HG02852 (cell line): ENCODE results near the gene CDC42EP5.

ENCODE experiments used
- ATAC-seq: cut with Tn5 transposase; IDR thresholded peaks from one replicate; pipeline ENCODE4 v1.9.1; 2021; ENCODE audit warnings: mild to moderate bottlenecking, moderate library complexity; ENCODE audit not compliant: unreplicated experiment

CDC42EP5 gene

DNA sequence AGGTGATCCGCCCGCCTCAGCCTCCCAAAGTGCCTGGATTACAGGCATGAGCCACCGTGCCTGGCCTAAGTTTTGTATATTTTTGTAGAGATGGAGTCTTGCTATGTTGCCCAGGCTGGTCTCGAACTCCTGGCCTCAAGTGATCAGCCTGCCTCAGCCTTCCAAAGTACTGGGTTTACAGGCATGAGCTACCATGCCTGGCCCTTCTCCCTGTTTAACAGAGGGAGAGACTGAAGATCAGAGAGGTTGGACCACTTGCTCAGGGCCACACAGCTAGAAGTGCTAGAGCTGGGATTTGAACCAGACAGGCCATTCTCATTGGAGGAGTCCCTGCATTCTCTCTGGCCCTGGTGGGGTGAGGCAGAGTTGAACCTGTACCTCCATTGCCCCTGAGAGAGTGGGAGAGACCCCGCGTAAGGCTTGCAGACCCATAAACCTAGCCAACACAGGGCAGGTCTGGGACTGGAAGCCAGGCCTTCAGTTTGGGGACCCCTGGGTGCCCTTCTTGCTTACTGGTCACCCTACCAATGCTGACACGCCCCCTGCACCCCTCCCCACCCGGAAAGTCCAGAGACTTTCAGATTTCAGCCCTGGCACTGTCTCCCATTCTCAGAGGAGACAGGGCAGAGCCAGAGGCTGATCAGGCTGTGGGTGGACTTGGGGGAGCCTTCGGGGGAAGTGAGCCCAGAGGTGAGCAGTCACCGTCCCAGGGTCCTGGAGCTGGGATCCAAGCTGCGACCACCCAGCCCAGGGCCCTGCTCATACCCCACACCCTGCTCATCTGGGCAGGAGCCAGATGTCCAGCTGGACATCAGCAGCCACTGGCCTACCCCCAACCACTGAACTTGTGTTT lies 44.5 kb downstream of the CDC42EP5 start:
- ATAC-seq: no peak

DNA sequence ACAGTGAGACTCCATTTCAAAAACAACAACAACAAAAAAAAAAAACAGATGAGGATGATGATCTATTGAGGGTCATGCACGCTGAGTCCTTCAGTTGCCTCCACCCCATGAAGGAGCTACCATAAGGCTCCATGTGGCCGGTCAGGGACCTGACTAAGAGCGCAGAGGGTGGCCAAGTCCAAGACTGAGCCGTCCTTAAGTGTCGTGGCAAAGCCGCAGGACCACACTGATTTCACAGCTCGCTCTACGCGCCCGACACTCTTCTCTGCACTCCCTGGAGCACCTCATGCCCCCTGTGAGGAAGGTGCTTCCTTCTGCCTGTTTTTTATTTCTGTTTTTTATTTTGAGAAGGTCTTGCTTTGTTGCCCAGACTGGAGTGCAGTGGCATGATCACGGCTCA lies 45.5 kb downstream of the CDC42EP5 start:
- ATAC-seq: no peak

DNA sequence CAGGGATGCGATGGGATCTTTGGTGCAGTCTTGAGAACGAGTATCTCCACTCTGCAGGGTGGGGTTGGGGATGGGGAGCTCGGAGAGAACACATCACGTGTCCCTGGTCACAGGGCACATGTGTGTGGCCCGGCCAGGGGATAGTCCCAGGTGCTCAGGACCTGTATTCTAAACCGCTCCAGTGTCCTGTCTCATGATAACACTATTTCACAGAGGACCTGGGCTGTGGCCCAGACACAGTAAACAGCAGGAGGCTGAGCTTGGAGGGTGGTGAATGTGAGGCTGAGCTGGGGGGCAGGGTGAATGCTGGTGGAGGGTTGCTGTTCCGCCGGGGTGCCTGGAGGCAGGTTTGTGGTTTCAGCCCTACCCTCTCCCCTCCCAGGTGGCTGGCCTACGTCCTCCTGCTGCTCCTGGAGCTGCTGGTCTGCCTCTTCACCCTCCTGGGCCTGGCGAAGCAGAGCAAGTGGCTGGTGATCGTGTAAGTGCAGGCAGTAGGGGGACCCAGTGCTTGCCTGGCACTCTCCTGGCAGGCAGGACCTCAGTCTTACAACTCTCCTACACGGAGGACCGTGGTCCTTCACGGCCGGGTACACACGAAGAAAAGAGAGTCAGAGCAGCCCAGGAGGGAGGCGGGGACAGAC lies 46.7 kb downstream of the CDC42EP5 start:
- no peak for ATAC-seq

DNA sequence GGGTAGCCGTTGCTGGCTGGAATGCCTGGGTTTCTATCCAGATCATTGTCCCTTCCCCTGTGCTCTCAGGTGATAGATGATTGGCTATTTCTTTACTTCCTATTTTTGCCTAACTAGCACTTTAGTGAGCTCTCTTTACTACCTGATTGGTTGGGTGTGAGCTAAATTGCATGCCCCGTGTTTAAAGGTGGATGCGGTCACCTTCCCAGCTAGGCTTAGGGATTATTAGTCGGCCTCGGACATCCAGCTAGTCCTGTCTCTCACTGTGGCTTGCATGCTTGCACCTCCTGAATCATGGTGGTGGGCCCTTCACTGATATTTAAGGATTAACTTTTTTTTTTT lies 47.7 kb downstream of the CDC42EP5 start:
- ATAC-seq: no peak

DNA sequence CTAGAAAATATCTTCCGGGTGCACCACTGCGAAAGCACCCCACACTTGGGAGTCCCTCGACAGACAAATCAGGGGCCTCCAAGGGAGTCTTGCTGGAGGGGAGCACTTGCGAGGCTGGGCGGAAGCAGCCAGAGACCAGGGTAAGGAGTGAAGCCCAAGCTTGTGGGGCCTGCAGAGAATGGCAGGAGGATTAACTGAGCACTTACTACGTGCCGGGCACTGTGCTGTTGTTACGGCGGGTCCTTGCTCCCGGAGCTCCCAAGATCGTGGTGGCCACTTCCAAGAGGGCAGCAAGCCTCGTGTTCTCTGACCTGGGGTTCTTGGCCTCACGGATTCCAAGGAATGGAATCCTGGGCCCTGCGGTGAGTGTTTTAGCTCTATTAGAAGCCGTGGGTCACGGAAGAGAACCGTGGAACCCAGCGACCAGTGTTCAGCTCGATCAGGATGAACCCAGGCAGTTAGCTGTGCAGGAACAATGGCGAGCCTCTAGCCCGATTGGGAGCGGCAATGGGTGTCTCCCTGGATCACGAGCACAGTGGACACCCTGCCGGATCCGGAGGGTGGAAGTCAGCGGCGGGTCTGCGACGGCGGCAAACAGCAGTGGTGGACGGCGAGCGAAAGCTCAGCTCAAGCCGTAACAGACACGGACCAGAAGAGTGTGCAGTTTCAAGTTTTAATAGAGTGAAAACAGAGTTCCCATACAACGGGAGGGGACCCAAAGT lies 48.3 kb downstream of the CDC42EP5 start:
- no peak for ATAC-seq

DNA sequence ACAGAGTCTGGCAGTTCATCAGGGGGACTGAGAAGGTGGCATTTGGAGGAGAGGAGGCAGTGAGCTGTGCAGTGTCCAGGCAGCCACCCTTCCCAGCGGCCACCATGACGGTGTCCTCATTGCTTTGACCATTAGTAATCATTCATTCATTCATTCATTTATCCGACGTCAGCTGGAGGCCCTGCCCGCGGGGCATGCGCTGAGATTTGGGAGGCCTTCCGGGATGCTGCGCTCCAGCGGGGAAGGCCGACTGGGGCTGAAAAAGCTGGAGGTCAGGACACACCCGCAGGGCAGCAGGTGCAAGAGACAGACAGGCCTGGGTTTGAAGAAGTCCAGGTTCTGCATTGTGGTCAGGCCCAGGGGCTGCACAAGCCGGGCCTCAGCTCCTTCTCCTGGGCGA lies 48.9 kb downstream of the CDC42EP5 start:
- no peak for ATAC-seq

DNA sequence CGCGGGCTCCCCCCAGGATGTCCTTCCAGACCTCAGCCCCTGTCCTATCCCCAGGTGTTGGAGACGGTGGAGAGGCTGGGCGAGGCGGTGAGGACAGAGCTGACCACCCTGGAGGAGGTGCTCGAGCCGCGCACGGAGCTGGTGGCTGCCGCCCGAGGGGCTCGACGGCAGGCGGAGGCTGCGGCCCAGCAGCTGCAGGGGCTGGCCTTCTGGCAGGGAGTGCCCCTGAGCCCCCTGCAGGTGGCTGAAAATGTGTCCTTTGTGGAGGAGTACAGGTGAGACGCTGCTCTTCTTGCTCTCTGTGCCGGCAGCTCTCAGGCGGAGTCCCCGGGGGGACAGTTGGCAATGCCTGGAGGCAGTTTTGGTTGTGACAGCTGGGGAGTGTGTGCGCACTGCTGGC lies 51.0 kb downstream of the CDC42EP5 start:
- no peak for ATAC-seq

DNA sequence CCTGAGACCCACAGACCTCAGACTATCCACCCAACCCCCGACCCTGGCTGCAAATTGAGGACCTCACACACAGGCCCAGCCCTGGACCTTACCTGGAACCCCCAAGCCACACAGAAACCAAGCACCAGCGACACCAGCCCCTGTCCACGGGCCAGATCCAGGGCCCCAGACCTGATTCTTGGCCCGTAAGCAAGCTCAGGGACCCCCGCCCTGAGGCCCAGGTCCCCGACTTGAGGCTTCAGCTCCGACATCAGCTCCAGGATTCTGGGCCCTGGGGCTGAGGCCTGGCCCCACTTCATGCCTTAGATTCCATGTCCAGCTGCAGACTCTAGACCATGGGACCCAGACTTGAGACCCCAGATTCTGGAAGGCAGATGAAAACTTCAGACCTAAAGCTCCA lies 51.6 kb downstream of the CDC42EP5 start:
- ATAC-seq: no peak

DNA sequence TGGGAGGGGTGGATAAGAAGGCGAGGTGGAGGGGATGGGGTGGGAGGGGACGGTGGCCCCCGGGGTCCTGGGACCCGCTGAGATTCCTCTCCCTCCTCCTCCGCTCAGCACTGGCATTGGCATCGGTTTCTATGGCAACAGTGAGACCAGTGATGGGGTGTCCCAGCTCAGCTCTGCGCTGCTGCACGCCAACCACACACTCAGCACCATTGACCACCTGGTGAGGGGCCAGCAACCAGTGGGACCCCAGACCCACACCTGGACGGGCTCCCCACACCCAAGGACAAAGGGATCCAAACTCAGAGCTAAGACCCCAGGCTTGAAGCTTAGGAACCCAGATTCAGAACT lies 52.0 kb downstream of the CDC42EP5 start:
- ATAC-seq: no peak

DNA sequence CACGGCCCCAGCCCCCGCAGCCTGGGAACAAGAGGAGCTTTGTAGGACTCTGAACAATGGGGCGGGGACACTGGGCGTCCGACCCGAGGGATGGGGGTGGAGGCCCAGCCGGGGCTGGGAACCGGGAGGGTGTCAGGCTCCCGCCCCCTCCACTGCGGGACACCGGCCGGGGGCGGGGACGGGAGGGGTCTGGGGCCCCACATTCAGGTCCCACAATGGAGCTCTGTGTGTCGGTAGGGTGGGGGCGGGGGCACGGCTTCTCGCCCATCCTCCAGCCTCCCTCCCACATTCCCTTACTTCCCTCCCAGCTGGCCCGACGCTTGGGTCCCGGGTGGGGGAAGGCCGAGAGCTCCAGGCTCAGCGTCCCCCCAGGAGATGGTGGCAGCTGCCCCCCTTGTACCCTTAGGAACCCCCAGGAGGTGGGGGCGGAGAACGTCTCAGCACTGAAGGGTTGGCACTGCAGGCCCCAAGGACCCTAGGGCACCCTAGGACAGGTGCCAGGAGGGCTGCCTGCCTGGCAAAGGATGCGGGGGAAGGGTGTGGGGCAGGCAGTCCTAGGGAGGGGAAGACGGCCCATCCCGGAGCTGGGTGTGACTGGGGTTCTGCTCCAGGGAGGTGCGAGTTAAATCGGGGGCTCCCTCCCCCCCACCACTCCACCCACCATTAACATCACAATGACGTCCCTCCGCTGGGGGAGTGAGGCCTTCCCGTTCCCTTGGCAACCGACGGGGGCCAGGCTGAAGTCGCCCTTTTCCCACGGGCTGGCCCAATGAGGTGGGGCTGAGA lies 52.5 kb downstream of the CDC42EP5 start:
- ATAC-seq: no peak

DNA sequence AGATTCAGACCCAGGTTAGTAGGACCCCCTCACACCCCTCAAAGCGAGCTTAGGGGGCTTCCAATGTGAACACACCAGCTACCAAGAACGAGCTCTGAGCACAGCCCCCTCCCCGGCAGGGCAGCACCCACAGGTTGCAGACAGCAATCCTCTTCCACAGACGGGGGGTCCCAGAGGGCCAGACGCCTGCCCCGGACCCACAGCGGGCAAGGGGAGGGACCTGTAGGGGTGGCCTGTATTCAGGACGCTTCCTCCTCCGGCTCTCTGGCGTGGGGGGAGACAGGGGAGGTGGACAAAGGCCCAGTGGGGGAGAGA lies 53.1 kb downstream of the CDC42EP5 start:
- ATAC-seq: no peak

DNA sequence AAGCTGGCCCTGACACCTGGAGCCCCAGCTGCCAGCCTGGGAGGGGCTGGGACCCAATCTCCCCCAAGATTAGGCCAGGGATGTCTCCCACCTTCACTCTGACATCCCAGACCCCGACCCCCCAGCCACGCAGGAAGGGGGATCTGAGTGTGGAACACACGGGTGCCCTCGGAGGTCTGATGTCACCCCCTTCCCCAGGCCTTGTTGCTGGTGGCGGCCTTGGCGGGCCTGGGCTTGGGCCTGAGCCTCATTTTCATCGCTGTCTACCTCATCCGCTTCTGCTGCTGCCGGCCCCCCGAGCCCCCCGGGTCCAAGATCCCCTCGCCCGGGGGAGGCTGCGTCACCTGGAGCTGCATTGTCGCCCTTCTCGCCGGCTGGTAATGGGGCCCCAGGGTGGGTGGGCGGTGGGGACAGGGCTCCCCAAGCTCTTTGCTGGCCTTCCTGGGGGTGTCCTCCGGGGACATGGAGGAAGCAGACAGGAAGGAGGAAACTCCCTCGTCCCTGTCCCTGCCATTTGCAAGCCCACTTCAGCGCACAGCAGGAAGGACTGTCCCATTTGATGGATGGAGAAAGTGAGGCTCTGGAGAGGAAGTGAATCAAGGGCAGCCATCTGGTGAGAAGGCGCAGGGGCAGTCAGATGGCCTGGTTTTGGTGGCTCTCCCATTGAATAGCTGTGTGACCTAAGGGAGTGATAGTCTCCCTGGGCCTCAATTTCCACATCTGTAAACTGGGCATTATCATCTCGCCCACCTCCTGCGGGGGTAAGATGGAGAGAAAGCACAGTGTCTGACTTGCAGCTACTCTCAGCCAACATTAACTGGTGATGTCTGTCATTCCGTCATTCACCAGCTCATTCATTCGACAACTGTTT lies 53.9 kb downstream of the CDC42EP5 start:
- ATAC-seq: no peak

DNA sequence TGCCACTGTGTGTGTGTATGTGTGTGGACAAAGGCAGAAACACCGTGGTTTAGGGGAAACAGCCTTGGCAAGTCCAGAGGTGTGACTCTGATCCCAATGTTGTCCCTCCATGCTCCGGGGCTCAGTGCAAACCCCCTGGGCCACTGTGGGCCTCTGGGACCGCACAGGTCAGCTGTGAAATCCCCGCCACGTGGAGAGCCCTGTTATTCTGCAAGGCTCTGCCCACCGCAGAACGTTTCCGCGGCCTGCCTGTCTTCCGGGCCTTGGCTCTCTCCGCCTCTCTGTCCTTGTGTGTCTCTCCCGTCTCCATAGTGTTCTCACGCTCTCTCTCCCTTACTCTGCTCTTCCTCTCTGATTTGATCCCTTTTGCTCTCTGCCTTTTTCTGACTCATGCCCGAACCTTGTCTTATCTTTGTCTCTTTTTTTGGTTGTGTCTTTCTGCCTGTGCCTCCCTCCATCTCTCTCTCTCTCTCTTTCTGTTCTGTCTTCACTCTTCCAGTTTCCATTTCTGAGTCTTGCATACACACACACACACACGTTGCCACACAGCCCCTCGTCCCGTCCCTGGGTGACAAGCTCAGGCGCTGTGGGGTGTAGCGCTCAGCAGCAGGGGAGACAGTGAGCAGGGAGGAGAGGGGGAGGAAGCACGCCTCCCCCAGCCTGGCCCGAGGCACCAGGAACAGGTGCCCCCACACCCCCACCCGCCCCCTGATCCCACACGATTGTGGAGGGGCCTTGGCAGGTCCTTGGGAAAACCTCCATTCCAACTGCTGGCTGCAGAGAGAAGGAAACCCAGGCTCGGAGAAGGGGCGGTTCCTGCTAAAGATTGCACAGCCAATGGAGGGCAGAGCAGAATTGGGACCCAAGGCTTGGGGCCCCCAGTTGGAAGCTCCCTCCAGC lies 54.8 kb downstream of the CDC42EP5 start:
- no peak for ATAC-seq

DNA sequence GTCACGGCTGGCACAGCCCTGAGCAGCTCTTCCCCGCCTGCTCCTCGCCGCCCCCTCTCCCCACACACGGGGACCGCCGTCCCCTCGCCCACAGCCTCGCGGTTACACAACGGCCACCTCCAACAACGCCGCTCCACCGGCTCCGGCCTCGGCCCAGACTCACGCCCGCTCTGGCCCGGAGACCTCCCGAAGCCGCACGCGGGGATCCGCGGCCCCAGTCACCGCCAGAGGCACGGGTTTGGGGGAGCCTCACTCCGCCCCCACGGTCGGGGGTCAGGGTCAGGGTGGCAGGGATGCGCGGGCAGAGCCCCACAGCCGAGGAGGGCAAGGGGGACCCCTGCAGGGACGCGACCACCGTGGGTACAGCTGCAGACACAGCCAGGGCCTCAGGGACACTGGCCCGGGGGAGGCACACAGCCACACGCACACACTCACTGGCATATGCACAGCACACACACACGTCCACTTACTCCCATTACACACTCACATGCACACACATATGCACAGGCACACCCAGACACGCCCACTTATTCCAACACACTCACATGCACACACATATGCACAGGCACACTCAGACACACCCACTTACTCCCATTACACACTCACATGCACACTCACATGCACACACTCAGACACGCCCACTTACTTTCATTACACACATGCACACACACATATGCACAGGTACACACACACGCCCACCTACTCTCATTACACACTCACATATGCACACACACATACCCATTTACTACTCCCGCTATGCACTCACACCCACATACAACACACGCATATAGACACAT lies 56.2 kb downstream of the CDC42EP5 start:
- ATAC-seq: no peak

DNA sequence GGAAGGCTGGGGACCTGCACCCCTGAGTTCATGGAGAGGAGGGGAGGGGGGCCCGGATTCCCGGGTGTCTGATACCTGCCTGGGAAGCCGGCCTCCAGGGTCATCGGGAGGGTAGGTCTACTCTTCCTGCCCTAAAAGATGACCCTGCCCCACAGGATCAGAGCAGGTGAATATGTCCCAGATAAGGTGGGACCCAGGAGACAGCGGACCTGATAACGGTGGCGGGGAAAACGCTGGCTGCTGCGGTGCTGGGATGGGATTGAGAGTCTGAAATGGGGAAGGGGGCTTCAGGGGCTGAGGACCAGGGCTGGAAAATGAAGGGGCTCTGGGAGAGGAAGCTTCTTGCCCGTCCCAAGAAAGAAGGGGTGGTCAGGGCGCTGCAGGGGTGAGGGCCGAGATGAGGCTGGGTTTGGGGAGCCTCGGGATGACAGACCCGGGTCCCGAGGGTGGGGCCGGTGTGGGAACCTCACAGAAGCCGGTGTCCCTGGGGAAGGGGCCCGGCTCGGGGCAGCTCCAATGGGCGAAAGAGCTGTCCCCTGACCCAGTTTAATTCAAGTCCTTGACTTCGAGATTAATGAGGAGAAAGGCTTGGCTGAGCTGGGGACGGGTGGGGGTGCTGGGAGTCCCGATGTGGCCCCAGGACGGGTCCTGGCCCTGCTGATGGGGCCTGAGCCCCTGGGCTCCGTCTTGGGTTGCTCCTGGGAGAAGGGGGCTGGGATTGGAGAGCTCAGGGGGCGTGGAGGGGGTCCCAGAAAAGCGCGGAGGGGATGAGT lies 57.0 kb downstream of the CDC42EP5 start:
- no peak for ATAC-seq

DNA sequence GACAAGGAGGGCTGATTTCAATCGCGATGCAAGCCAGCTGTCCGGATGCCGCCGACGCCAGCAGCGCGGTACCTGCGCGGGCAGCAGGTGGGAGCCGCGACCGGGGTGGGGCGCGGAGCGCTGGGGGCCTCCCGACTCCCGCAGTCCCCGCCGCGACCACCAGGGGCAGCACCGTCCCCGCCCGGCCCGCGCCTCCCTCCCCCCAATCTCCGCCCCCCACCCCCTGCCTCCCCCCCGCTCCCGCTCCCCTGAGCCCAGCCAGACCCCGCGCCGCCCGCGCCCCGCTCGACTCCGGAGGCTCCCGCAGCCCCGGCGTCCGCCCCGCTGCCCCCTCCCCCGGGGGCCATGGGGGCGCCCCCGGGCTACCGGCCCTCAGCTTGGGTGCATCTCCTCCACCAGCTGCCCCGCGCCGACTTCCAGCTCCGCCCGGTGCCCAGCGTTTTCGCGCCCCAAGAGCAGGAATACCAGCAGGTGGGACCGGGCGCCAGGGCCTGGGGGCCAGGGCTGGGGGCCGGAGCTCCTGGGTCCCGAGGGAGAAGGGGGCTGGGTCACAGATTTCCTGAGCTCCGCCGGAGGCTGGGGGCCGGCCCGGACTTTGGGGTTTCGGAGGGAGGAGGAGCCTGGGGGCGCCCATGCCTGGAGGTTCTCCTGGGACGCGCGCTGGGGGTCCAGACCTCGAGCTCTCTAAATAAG lies 57.7 kb downstream of the CDC42EP5 start, which contains the start of gene TTYH1:
Gene TTYH1, plus strand, starts transcription at position 257 of the 693 bp plus-strand sequence. Its CDS starts 89 bp downstream, at position 346.
- ATAC-seq: no peak
